GM12878 (cell line): ENCODE results near the gene SPATS2L. TPM values are rescaled to one million over a fixed set of nuclear protein-coding genes. Genes with fewer than 3 reads are reported as not detected.

Experiments used
- ATAC-seq: fragments of 200-7000 bp; cut with Tn5 transposase; 3 replicates; pipeline ENCODE4 v1.9.1; 2020; ENCODE audit warnings: mild to moderate bottlenecking, moderate library complexity
- BruUV-seq: library from RNA; stranded (reverse); fragments of 400-500 nt; replicated peaks from 2 replicates; lab custom pipeline; 2021; lab: Mats Ljungman, UMichigan
- CTCF ChIA-PET: fragments of 300-600 bp; sonication (Branson Sonifier 250); formaldehyde crosslinking; extraction: SDS; loops from one replicate; lab custom pipeline; 2021; ENCODE audit warnings: inconsistent platforms; lab: Yijun Ruan, JAX
- POLR2A ChIA-PET: fragments of 350-600 bp; formaldehyde crosslinking; extraction: SDS; loops from one replicate; lab custom pipeline; 2021; ENCODE audit warnings: inconsistent platforms; lab: Charles Lee
- RAD21 ChIA-PET: fragments of 300-600 bp; sonication (Branson Sonifier 250); formaldehyde crosslinking; loops from one replicate; lab custom pipeline; 2023; ENCODE audit warnings: antibody characterized with exemption; ENCODE audit not compliant: unreplicated experiment; lab: Charles Lee
- SMC1A ChIA-PET: fragments of 300-600 bp; sonication (Branson Sonifier 250); formaldehyde crosslinking; loops from one replicate; lab custom pipeline; 2023; ENCODE audit not compliant: unreplicated experiment, uncharacterized antibody; lab: Charles Lee
- DNase-seq: peaks from one replicate; pipeline ENCODE4 v3.0.0-alpha.2; 2011; ENCODE audit warnings: low read depth, low spot score
- FAIRE-seq: peaks from 3 replicates; lab custom pipeline; 2011; peaks lifted over from hg19 to GRCh38; lab: Jason Lieb, UNC
- H2AFZ ChIP-seq: 2 replicates; pipeline ENCODE4 v1.6.0; 2011; ENCODE audit warnings: low read depth, low read length, control low read depth; ENCODE audit not compliant: control insufficient read depth
- H3K27ac ChIP-seq: 2 replicates; pipeline ENCODE4 v1.5.1; 2011; ENCODE audit warnings: control low read depth; ENCODE audit not compliant: control insufficient read depth, insufficient read depth
- H3K27me3 ChIP-seq, 2 experiments: replicated peaks in 1 of 2; 2 replicates each; pipeline versions ENCODE4 v1.6.0 to v1.6.1; 2011; ENCODE audit warnings: low read length in 1 of 2; ENCODE audit not compliant: control insufficient read depth in 2 of 2, insufficient read depth in 2 of 2
- H3K36me3 ChIP-seq, 2 experiments: 2 replicates each; pipeline ENCODE4 v1.5.1; 2011; ENCODE audit warnings: low read length in 1 of 2; ENCODE audit not compliant: control insufficient read depth in 2 of 2, insufficient read depth in 2 of 2
- H3K4me1 ChIP-seq: 2 replicates; pipeline ENCODE4 v1.6.1; 2011; ENCODE audit warnings: mild to moderate bottlenecking, low read length, moderate library complexity, mixed read lengths; ENCODE audit not compliant: control insufficient read depth, insufficient read depth
- H3K4me2 ChIP-seq: 2 replicates; pipeline ENCODE4 v1.6.0; 2011; ENCODE audit warnings: control low read depth; ENCODE audit not compliant: control insufficient read depth, insufficient read depth
- H3K4me3 ChIP-seq: fragments of 200-600 bp; sonication (generic); 2 replicates; pipeline ENCODE4 v1.5.1; 2016
- H3K79me2 ChIP-seq: 2 replicates; pipeline ENCODE4 v1.6.0; 2011; ENCODE audit warnings: low read length; ENCODE audit not compliant: control insufficient read depth, insufficient read depth
- H3K9ac ChIP-seq: 2 replicates; pipeline ENCODE4 v1.8.0; 2011; ENCODE audit warnings: low read length, control low read depth, mixed read lengths; ENCODE audit not compliant: control insufficient read depth, insufficient read depth
- H3K9me3 ChIP-seq: replicated peaks from 3 replicates; pipeline ENCODE4 v1.5.1; 2011; ENCODE audit warnings: mild to moderate bottlenecking, low read length; ENCODE audit not compliant: control insufficient read depth, insufficient read depth
- H4K20me1 ChIP-seq: 2 replicates; pipeline ENCODE4 v1.6.0; 2011; ENCODE audit not compliant: control insufficient read depth, insufficient read depth
- CBFB ChIP-seq: IDR thresholded peaks from 2 replicates; pipeline ENCODE4 v1.6.1; 2016; ENCODE audit warnings: antibody characterized with exemption, low read depth
- EED ChIP-seq: sonication (generic); IDR thresholded peaks from 2 replicates; pipeline ENCODE4 v1.6.1; 2016; ENCODE audit warnings: antibody characterized with exemption, low read depth
- ETV6 ChIP-seq, 2 experiments: fragments of 450-650 bp in 1 of 2; IDR thresholded peaks in 1 of 2; conservative IDR thresholded peaks in 1 of 2; 2 replicates each; pipeline ENCODE4 v1.6.1; 2014; ENCODE audit warnings: antibody characterized with exemption in 1 of 2, borderline replicate concordance in 1 of 2, low read depth in 1 of 2, mild to moderate bottlenecking in 1 of 2, moderate library complexity in 1 of 2
- FOXK2 ChIP-seq: fragments of 450-650 bp; IDR thresholded peaks from 2 replicates; pipeline ENCODE4 v1.6.1; 2017; ENCODE audit warnings: mild to moderate bottlenecking, moderate library complexity
- FOXM1 ChIP-seq: IDR thresholded peaks from 2 replicates; pipeline ENCODE4 v1.6.1; 2012; ENCODE audit warnings: low read depth, mild to moderate bottlenecking, inconsistent platforms, low read length, moderate library complexity
- GABPA ChIP-seq: IDR thresholded peaks from 2 replicates; pipeline ENCODE4 v1.6.1; 2014; ENCODE audit warnings: antibody characterized with exemption, low read depth, mild to moderate bottlenecking, inconsistent platforms
- IKZF2 ChIP-seq, 2 experiments: fragments of 450-650 bp; IDR thresholded peaks; 2 replicates each; pipeline ENCODE4 v1.6.1; 2017; ENCODE audit warnings: mild to moderate bottlenecking in 2 of 2, moderate library complexity in 2 of 2
- PAX8 ChIP-seq: fragments of 450-650 bp; IDR thresholded peaks from 2 replicates; pipeline ENCODE4 v1.6.1; 2017; ENCODE audit warnings: mild to moderate bottlenecking, moderate library complexity
- SIN3A ChIP-seq: IDR thresholded peaks from 2 replicates; pipeline ENCODE4 v1.6.1; 2012; ENCODE audit warnings: low read depth, low read length, improper control_type of control experiment
- TBL1XR1 ChIP-seq: IDR thresholded peaks from 2 replicates; pipeline ENCODE4 v1.6.1; 2012; ENCODE audit warnings: low read depth, low read length, improper control_type of control experiment
- ZBED1 ChIP-seq: IDR thresholded peaks from 2 replicates; pipeline ENCODE4 v1.6.1; 2016; ENCODE audit warnings: borderline replicate concordance
- ZNF207 ChIP-seq: fragments of 450-650 bp; IDR thresholded peaks from 2 replicates; pipeline ENCODE4 v1.6.1; 2014; ENCODE audit warnings: antibody characterized with exemption, mild to moderate bottlenecking, borderline replicate concordance
- WGBS: methylation state at CpG from one replicate; pipeline ENCODE4 v1.1.6; 2016; ENCODE audit warnings: low lambda C conversion rate; ENCODE audit not compliant: insufficient replicate concordance, insufficient coverage; ENCODE audit errors: missing lambda C conversion rate; 5-methylcytosine and 5-hydroxymethylcytosine counted together
- in situ Hi-C: fragments of 300-500 bp; cut with MboI; formaldehyde crosslinking; loops from 9 replicates; pipeline ENCODE4 v1.14.3; 2018; ENCODE audit warnings: mixed read lengths
- intact Hi-C: fragments of 100-400 bp; cut with micrococcal nuclease; formaldehyde crosslinking; loops from one replicate; pipeline ENCODE4 v1.14.2; 2022; ENCODE audit not compliant: unreplicated experiment
- polyA plus RNA-seq, 11 experiments: library from polyadenylated mRNA; depleted of rRNA in 4 of 11; unstranded in 6 of 11; stranded (reverse) in 5 of 11; fragments of >200 nt; fragmentation: Nextera tagmentation in 4 of 11; fragmentation: Illumina TruSeq in 1 of 11; extraction: Ambion mirVana in 4 of 11; extraction: Trizol in 1 of 11; gene quantifications; 1 replicate in 1 of 11; 2 replicates in 10 of 11; pipeline versions ENCODE4 v1.2.1 to v1.2.3, GENCODE V29; 2011 to 2016; ENCODE audit warnings: inconsistent platforms in 2 of 11, missing spikeins in 2 of 11, low read depth in 1 of 11
- total RNA-seq, 4 experiments: library from RNA; depleted of rRNA in 3 of 4; stranded (reverse); fragments of >200 nt in 3 of 4; fragmentation: Illumina TruSeq in 1 of 4; extraction: Trizol in 1 of 4; gene quantifications; 2 replicates each; pipeline versions ENCODE4 v1.2.1 to v1.2.3, GENCODE V29; 2013 to 2021
- TF ChIP-seq, protein P1 (sequence below): fragments of 450-650 bp; IDR thresholded peaks from 2 replicates; pipeline ENCODE4 v1.6.1; 2017; ENCODE audit warnings: mild to moderate bottlenecking, moderate library complexity
- TF ChIP-seq, protein P2 (sequence below): IDR thresholded peaks from 2 replicates; pipeline ENCODE4 v1.6.1; 2012; ENCODE audit warnings: low read depth, low read length, improper control_type of control experiment
- TF ChIP-seq, protein P3 (sequence below): IDR thresholded peaks from 2 replicates; pipeline ENCODE4 v1.6.1; 2011; ENCODE audit warnings: low read depth, low read length, improper control_type of control experiment, borderline replicate concordance

SPATS2L gene
- total and polyA plus RNA-seq, 10 of the 15 experiments (the other 5 are each of a cell fraction or from before 2014, with no cell fraction given): 5.2 to 30.0 (median 20.1) TPM

DNA sequence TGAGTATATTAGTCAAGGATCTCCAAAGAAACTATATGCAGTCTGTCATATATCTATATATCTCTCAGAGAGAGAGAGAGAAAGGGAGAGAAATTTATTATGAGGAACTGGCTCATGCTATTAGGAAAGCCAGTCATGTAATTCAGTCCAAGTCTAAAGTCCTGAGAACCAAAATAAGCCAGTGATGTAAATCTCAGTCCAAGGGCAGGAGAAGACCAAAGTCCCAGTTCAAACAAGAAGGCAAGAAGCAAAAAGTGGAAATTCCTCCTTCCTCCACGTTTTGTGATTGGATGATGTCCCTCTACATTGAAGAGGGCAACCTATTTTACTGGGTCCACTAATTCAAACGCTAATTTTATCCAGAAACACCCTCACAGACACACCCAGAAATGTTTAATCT lies 34.2 kb upstream of the SPATS2L start:
- Histone ChIP-seq H3K4me1 (no peaks in the 10 kb centered on the region), H3K9me3 (no peaks in the 10 kb centered on the region), H3K79me2 (no peaks in the 10 kb centered on the region), H3K27me3 (no peaks in the 10 kb centered on the region; a peak in 1 of 4 replicates), H3K4me2 (no peak overlapping the region), H3K4me3 (no peak overlapping the region), H2AFZ (no peak overlapping the region), H3K9ac (no peak overlapping the region), H3K36me3 (no peaks in the 10 kb centered on the region), H3K27ac (no peak overlapping the region), H4K20me1 (no peaks in the 10 kb centered on the region)
- ChIA-PET POLR2A (no interaction called here), CTCF (no interaction called here), SMC1A (no interaction called here), RAD21 (no interaction called here)
- TF ChIP-seq, protein P1, sequence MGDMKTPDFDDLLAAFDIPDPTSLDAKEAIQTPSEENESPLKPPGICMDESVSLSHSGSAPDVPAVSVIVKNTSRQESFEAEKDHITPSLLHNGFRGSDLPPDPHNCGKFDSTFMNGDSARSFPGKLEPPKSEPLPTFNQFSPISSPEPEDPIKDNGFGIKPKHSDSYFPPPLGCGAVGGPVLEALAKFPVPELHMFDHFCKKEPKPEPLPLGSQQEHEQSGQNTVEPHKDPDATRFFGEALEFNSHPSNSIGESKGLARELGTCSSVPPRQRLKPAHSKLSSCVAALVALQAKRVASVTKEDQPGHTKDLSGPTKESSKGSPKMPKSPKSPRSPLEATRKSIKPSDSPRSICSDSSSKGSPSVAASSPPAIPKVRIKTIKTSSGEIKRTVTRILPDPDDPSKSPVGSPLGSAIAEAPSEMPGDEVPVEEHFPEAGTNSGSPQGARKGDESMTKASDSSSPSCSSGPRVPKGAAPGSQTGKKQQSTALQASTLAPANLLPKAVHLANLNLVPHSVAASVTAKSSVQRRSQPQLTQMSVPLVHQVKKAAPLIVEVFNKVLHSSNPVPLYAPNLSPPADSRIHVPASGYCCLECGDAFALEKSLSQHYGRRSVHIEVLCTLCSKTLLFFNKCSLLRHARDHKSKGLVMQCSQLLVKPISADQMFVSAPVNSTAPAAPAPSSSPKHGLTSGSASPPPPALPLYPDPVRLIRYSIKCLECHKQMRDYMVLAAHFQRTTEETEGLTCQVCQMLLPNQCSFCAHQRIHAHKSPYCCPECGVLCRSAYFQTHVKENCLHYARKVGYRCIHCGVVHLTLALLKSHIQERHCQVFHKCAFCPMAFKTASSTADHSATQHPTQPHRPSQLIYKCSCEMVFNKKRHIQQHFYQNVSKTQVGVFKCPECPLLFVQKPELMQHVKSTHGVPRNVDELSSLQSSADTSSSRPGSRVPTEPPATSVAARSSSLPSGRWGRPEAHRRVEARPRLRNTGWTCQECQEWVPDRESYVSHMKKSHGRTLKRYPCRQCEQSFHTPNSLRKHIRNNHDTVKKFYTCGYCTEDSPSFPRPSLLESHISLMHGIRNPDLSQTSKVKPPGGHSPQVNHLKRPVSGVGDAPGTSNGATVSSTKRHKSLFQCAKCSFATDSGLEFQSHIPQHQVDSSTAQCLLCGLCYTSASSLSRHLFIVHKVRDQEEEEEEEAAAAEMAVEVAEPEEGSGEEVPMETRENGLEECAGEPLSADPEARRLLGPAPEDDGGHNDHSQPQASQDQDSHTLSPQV: no peak
- TF ChIP-seq EED: no peak
- no peak for TF ChIP-seq FOXK2
- TF ChIP-seq ZNF207: no peak
- TF ChIP-seq, protein P2, sequence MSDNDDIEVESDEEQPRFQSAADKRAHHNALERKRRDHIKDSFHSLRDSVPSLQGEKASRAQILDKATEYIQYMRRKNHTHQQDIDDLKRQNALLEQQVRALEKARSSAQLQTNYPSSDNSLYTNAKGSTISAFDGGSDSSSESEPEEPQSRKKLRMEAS: no peak
- no peak for TF ChIP-seq GABPA
- no peak for TF ChIP-seq ZBED1
- no peak for TF ChIP-seq CBFB
- TF ChIP-seq TBL1XR1: no peak
- TF ChIP-seq IKZF2 (IDR thresholded peaks at IDR 0.05): no peak
- TF ChIP-seq SIN3A: no peak
- TF ChIP-seq PAX8: no peak
- no peak for TF ChIP-seq ETV6 (conservative IDR thresholded peaks at IDR 0.05 in 1 of 2, IDR thresholded peaks at IDR 0.05 in 1 of 2; ENCODE audit: borderline replicate concordance in 1 of 2, low read depth in 1 of 2)
- no peak for TF ChIP-seq FOXM1
- TF ChIP-seq, protein P3, sequence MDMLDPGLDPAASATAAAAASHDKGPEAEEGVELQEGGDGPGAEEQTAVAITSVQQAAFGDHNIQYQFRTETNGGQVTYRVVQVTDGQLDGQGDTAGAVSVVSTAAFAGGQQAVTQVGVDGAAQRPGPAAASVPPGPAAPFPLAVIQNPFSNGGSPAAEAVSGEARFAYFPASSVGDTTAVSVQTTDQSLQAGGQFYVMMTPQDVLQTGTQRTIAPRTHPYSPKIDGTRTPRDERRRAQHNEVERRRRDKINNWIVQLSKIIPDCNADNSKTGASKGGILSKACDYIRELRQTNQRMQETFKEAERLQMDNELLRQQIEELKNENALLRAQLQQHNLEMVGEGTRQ: no peak
- FAIRE-seq (no peak), ATAC-seq (no peak), DNase-seq (no peak)
- intact Hi-C loops (no loop called here), in situ Hi-C loops (no loop called here)
- WGBS: 6% methylated on average over 2 of the region's 2 CpGs
- no TSS peak for BruUV-seq
